HG02623 (cell line): ENCODE results near the gene CRPPA.
"Not testable (repeated sequence)": the region's sequence is repeated elsewhere in the genome, so short reads cannot be mapped to it uniquely, and the experiment has no call there.

Experiments
- ATAC-seq: cut with Tn5 transposase; IDR thresholded peaks from one replicate; pipeline ENCODE4 v1.9.1; 2021; ENCODE audit warnings: moderate library complexity; ENCODE audit not compliant: unreplicated experiment

The CRPPA gene

DNA sequence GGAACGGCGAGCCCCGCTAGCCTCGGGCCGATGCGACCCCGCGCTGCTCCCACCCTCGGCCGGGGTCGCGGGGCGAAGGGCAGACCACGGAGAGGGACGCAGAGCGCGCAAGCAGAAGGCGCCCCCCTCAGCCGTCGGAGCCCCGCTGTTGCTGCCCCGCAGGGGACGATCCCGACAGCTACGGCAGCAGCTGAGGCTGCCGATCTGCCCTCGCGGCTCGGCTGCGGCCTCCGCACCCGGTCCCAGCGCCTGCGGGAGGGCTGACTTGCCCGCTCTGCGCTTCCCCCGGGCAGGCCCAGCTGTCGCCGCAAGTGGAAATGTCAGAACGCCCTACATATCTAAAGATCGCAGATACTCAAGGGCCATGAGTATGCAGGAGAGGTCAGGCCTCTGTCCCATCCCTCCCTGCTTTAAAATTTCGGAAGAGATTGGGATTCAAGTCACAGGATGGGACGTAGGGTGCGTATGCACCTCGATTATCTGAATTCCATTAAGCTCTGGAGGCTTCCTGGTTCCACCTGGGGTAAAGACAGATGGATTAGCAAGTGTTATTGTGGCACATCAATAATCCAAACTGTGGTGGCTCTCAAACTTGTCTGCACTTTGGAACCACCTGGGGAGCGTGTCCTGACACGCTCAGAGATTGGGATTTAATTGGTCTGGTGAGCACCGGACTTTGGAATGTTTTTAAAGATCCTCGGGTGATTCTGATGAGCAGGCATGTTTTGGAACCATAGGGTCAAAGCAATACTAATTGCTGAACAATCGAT lies at the start of gene CRPPA:
Gene CRPPA, minus strand, starts transcription at position 206 of the 770 bp plus-strand sequence. CDS start 216 bp downstream, outside the sequence.
- peak; percentile 35 for ATAC-seq

GRCh38 chr7:16465469-16466361 lies 44.4 kb upstream of the CRPPA start, which contains the start of gene SOSTDC1:
SOSTDC1 (minus strand) TSS chr7:16465738; CDS start chr7:16465668, 70 bp downstream.
- no peak for ATAC-seq

GRCh38 chr7:16463949-16464715 lies 42.8 kb upstream of the CRPPA start:
- ATAC-seq, result no peak

- no peak for ATAC-seq
Measured at GRCh38 chr7:16463520-16463919, 42.2 kb upstream of the CRPPA start.

- no peak for ATAC-seq
Measured at GRCh38 chr7:16462431-16462889, 41.1 kb upstream of the CRPPA start.

GRCh38 chr7:16460789-16461493 lies 39.6 kb upstream of the CRPPA start:
- no peak for ATAC-seq

- ATAC-seq, result not testable (repeated sequence)
Measured at GRCh38 chr7:16456303-16456702, 35.0 kb upstream of the CRPPA start.

GRCh38 chr7:16455591-16455990 lies 34.3 kb upstream of the CRPPA start:
- no peak for ATAC-seq

- no peak for ATAC-seq
Measured at GRCh38 chr7:16450366-16450765, 29.0 kb upstream of the CRPPA start.

DNA sequence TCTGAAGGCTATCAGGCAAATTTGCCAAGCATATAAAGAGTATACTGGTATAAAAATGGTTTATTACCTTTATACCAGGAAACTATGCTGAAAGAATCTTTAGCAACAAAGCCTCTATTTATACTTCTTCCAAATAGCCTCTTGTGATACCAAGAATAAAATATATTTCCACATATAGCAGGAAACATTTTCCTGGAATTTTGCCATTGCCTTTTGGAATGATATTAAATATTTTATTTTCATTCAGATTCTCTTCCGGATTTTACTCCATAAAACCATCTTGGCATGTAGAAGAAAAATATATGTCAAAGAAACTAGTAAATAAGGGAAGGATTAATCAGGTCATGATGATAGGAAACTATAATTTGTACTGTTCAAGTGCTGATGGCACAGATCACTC lies 26.5 kb upstream of the CRPPA start:
- no peak for ATAC-seq

DNA sequence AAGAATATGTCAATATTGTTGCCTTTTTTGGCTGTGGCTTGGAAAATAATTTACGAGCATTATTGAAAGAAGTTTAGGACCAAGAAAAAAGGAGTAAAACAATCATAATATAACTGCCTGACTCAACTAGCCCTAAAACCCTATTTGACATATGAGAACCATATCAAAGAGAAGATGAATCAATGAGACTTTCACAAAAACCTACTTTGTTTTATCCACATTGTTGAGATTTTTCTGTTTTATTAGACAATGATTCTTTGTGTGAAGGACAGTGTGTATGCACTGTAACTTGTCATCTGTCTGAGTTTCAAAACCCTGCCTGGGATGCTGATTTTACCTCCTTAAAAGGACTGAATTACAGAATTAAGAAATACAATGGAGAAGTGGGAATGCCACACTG lies 25.2 kb upstream of the CRPPA start:
- no peak for ATAC-seq

DNA sequence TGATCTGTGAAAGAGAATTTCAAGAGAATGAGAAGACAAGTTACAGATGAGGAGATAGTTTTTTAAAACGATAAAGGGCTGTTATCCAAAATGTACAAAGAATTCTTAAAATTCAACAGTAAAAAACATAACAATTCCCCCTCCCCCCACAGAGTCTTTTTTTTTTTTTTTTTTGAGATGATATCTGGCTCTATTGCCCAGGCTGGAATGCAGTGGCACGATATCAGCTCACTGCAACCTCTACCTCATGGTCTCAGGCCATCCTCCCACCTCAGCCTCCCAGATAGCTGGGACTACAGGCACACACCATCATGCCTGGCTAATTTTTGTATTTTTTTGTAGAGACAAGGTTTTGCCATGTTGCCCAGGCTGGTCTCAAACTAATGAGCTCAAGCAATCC lies 22.5 kb upstream of the CRPPA start:
- ATAC-seq, result not testable (repeated sequence)

- ATAC-seq, result no peak
Measured at GRCh38 chr7:16438988-16439387, 17.6 kb upstream of the CRPPA start.

- ATAC-seq, result no peak
Measured at GRCh38 chr7:16436306-16436705, 15.0 kb upstream of the CRPPA start.

GRCh38 chr7:16433568-16434122 lies 12.3 kb upstream of the CRPPA start:
- ATAC-seq, result no peak

GRCh38 chr7:16432425-16432731 lies 11.0 kb upstream of the CRPPA start:
- no peak for ATAC-seq

DNA sequence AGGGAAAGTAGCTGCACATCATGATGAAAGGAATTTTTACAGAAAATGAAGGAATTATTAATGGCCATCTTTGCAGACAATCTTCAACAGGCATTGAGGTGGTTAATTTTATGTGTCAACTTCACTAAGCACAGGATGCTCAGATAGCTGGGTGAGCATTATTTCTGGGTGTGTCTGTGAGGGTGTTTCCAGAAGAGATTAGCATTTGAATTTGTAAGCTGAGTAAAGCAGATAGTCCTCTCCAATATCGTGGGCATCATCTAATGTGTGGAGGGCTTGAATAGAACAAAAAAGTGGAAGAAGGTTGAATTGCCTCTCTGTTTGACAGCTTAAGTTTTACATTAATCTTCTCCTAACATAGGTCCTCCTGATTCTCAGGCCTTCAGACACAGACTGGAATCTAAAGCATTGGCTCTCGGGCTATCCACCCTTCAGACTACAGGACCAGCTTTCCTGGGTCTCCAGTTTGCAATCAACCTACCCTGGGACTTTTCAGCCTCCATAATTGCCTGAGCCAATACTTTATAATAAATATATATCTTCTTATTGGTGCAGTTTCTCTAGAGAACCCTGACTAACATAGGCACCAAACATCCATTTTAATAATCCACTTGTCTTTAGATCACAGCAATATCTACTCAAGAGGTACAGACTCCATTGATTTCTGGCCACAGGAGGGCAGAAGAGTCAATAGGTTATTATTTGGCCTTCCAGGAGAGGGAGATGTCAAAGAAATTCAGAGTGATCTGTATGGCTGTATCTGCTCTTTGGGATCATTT lies 10.5 kb upstream of the CRPPA start:
- ATAC-seq, result peak; percentile 66

GRCh38 chr7:16430133-16430532 lies 8.8 kb upstream of the CRPPA start:
- ATAC-seq, result no peak

DNA sequence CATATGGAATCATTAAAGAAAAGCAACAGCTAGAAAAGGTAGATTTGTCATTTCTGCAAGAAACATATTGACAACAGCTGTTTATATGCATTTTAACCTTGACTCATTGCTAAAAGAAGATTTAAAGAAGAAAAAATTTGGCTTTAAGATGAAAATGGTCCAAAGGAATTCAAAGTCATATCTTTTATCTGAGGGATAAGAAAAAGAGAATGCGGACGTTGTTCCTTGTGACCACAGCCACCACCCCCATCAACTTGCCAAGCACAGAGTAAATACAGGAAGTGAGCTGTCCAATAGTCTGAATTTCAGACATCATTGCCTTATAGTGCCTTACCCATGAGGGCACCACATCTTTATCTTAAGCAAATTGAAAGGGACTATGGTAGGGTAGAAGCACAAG lies 7.3 kb upstream of the CRPPA start:
- ATAC-seq, result no peak
